Adrenal gland (tissue), 12 donors: ENCODE results near the gene NUP210. TPM values are rescaled to one million over a fixed set of nuclear protein-coding genes. Genes with fewer than 3 reads are reported as not detected.

Experiments
- DNase-seq, 7 donors: peaks; one replicate each; pipeline ENCODE4 v3.0.0-alpha.2; 2019 to 2020
- H3K27ac ChIP-seq, 5 donors: fragments of 200-600 bp; sonication (generic) in 4 of 5; 1 replicate in 3 of 5; 2 replicates in 2 of 5; pipeline versions ENCODE4 v1.5.1 to v1.8.0; 2016 to 2020; ENCODE audit warnings: mild to moderate bottlenecking in 1 of 5
- H3K27me3 ChIP-seq: fragments of 200-600 bp; 2 replicates; pipeline ENCODE4 v1.8.0; 2021
- H3K36me3 ChIP-seq, 2 donors: fragments of 200-600 bp; replicated peaks in 1 of 2; 1 replicate in 1 of 2; 2 replicates in 1 of 2; pipeline versions ENCODE4 v1.5.1 to v1.8.0; 2018 to 2022
- H3K4me1 ChIP-seq, 2 donors: fragments of 200-600 bp; replicated peaks in 1 of 2; 1 replicate in 1 of 2; 2 replicates in 1 of 2; pipeline versions ENCODE4 v1.5.1 to v1.8.0; 2018 to 2021
- H3K4me3 ChIP-seq, 4 donors: fragments of 200-600 bp; sonication (generic) in 3 of 4; one replicate each; pipeline ENCODE4 v1.5.1; 2016 to 2018
- H3K9me3 ChIP-seq, 3 donors: fragments of 200-600 bp; sonication (generic) in 1 of 3; replicated peaks in 1 of 3; 1 replicate in 2 of 3; 2 replicates in 1 of 3; pipeline versions ENCODE4 v1.5.1 to v1.8.0; 2016 to 2021
- POLR2A ChIP-seq, 2 donors: fragments of 450-650 bp; IDR thresholded peaks; one replicate each; pipeline ENCODE4 v1.6.1; 2017; ENCODE audit warnings: antibody characterized with exemption in 2 of 2, mild to moderate bottlenecking in 2 of 2, moderate library complexity in 1 of 2
- WGBS, 4 donors: extraction: QIAGEN DNeasy Blood & Tissue Kit in 2 of 4; methylation state at CpG; one replicate each; pipeline versions ENCODE4 v1.1.5 to v1.1.7; 2013 to 2017; 5-methylcytosine and 5-hydroxymethylcytosine counted together
- intact Hi-C, 2 donors: fragments of 100-400 bp; cut with DNase I; formaldehyde crosslinking; loops; one replicate each; pipeline versions ENCODE4 v1.14.1 to v1.15.0; 2022 to 2023
- polyA plus RNA-seq, 3 donors: library from polyadenylated mRNA; stranded (reverse); fragments of 200-250 nt in 2 of 3; fragments of 350-450 nt in 1 of 3; fragmentation: Illumina TruSeq in 1 of 3; extraction: RNeasy Lipid Tissue Mini Kit (QIAGEN cat#74804) in 1 of 3; gene quantifications; one replicate each; pipeline ENCODE4 v1.2.3, GENCODE V29; 2013 to 2014
- total RNA-seq, 9 donors: library from RNA; depleted of rRNA in 4 of 9; stranded (reverse); fragments of >200 nt in 4 of 9; fragments of 120-200 nt in 1 of 9; fragmentation: NEBNext Ultra II Directional in 1 of 9; extraction: Animal tissue kit (Norgen Biotek cat#: 25700) in 1 of 9; gene quantifications; one replicate each; pipeline versions ENCODE4 v1.1.0 to v1.2.4, GENCODE V29; 2013 to 2023
- TF ChIP-seq, protein P1 (sequence below), 6 experiments: fragments of 450-650 bp in 4 of 6; fragments of 200-600 bp in 2 of 6; sonication (generic) in 1 of 6; IDR thresholded peaks; 1 replicate in 5 of 6; 2 replicates in 1 of 6; pipeline versions ENCODE4 v1.5.1 to v1.8.0; 2016 to 2021; ENCODE audit warnings: antibody characterized with exemption in 6 of 6, mild to moderate bottlenecking in 2 of 6, moderate library complexity in 1 of 6
- donor health status: healthy with polysubstance abuse.
- donor health status: Bipolar disorder and iron deficiency.
- donor health status: DM: yes; HTN: yes; CAD: no.
- donor health status: DM: no; HTN: no; CAD: no.
- donor health status: DM: no; HTN: no; CAD: no.
- donor health status: DM: yes; HTN: yes; CAD: no.

Gene NUP210
- total and polyA plus RNA-seq, 12 donors, result 3.0 to 15.8 (median 8.6) TPM

- no peak overlapping the region for H3K4me3 ChIP-seq
- TF ChIP-seq, protein P1, sequence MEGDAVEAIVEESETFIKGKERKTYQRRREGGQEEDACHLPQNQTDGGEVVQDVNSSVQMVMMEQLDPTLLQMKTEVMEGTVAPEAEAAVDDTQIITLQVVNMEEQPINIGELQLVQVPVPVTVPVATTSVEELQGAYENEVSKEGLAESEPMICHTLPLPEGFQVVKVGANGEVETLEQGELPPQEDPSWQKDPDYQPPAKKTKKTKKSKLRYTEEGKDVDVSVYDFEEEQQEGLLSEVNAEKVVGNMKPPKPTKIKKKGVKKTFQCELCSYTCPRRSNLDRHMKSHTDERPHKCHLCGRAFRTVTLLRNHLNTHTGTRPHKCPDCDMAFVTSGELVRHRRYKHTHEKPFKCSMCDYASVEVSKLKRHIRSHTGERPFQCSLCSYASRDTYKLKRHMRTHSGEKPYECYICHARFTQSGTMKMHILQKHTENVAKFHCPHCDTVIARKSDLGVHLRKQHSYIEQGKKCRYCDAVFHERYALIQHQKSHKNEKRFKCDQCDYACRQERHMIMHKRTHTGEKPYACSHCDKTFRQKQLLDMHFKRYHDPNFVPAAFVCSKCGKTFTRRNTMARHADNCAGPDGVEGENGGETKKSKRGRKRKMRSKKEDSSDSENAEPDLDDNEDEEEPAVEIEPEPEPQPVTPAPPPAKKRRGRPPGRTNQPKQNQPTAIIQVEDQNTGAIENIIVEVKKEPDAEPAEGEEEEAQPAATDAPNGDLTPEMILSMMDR (IDR thresholded peaks at IDR 0.05), result no peak
- no peak for TF ChIP-seq POLR2A (IDR thresholded peaks at IDR 0.05)
- no peak for DNase-seq
- no peaks in the 10 kb centered on the region for H3K36me3 ChIP-seq
- H3K9me3 ChIP-seq, result no peaks in the 10 kb centered on the region
- no peaks in the 10 kb centered on the region for H3K27me3 ChIP-seq
- 91 to 97% (median 96%) methylated on average over 11 to 16 of the region's 16 CpGs for WGBS, 4 donors
- no peak overlapping the region for H3K27ac ChIP-seq
- no peaks in the 10 kb centered on the region for H3K4me1 ChIP-seq
- intact Hi-C loops, result no loop called here
Observed at GRCh38 chr3:13335503-13335902, 84.6 kb downstream of the NUP210 start.

DNA sequence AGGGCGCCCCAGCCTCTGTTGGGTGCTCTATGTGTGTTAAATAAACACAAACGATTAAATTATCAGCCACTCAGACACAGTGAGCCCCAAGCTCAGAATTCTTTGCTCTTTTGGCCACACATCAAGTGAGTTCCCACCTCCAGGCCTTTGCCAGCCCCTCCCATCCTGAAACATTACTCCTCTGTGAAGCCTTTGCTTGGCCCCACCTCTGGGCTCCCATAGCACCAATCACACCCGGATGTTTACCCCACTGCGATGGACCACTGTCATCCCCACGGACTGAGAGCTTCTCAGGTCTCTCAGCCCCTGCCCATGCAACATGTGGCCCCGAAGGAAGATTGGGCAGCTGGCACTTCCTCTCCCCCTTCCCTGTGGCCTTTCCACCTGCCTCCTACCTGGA, 85.1 kb downstream of the NUP210 start:
- no peaks in the 10 kb centered on the region for H3K9me3 ChIP-seq
- H3K27ac ChIP-seq, result no peak overlapping the region
- H3K27me3 ChIP-seq, result no peaks in the 10 kb centered on the region
- DNase-seq, result no peak
- WGBS, 4 donors, result 60 to 83% (median 77%) methylated on average over 5 to 6 of the region's 6 CpGs
- TF ChIP-seq, protein P1 (IDR thresholded peaks at IDR 0.05), result no peak
- no peak for TF ChIP-seq POLR2A (IDR thresholded peaks at IDR 0.05)
- no peaks in the 10 kb centered on the region for H3K36me3 ChIP-seq
- H3K4me1 ChIP-seq, result no peaks in the 10 kb centered on the region
- H3K4me3 ChIP-seq, result no peak overlapping the region
- intact Hi-C loops, result no loop called here

DNA sequence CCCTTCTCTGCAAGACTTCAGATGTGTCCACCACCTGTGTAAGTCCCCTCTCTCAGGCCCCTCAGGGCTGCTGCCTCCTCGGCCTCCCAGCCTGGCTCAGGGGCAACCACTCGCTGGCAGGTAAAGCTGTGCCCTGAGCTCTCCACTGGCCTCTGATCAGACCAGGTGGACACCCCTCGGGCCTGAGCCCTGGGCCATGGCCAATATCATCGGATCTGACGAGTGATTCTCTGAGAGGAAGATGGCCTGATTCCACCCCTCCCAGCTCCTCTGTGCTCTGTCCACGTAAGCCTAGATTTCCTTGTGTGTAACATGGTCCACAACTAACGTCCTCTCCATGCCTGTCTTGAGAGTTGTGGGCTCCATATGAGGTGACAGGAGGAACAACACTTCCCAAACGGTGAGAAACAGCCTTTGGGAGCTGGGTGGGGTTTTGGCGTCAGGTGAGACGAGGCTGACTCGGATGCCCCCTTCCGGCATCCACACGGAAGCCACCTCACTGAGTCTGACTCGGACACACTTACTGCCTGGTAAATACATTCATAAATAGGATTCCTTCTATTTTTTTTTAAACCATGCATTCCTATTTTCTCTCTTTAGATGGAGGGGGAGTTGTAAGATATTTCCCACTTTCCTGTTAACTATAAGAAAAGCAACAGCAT, 86.8 kb downstream of the NUP210 start:
- H3K27me3 ChIP-seq, result no peaks in the 10 kb centered on the region
- intact Hi-C loops, result no loop called here
- no peaks in the 10 kb centered on the region for H3K4me1 ChIP-seq
- H3K36me3 ChIP-seq, result no peaks in the 10 kb centered on the region
- no peak for DNase-seq
- no peaks in the 10 kb centered on the region for H3K9me3 ChIP-seq
- H3K4me3 ChIP-seq, result no peak overlapping the region
- H3K27ac ChIP-seq, result no peak overlapping the region
- TF ChIP-seq, protein P1 (IDR thresholded peaks at IDR 0.05), result no peak
- TF ChIP-seq POLR2A (IDR thresholded peaks at IDR 0.05), result no peak
- 87 to 97% (median 93%) methylated on average over 11 to 14 of the region's 14 CpGs for WGBS, 4 donors

DNA sequence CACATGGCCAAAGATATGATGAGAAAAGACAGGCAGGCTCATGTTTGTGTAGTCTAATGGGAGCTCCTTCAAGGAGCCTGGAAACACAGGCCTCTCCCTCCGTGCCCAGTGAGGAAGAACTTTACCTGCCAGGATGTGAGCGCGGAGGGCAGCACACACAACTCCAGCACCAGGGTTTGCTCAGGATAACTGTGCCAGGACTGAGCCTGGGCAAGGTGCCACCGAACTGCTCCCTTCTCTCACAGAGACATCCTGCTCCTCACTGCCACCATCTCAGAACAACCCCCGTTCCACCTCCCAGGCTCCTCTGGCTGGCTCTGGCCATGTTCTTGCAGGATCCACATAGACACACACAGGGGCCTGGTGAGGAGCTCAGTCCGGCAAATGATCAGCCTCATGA, 87.4 kb downstream of the NUP210 start:
- WGBS, 4 donors, result 86 to 96% (median 92%) methylated on average over 3 to 6 of the region's 6 CpGs
- Histone ChIP-seq H3K4me1 (no peaks in the 10 kb centered on the region), H3K9me3 (no peaks in the 10 kb centered on the region), H3K27ac (no peak overlapping the region), H3K36me3 (no peaks in the 10 kb centered on the region), H3K27me3 (no peaks in the 10 kb centered on the region), H3K4me3 (no peak overlapping the region)
- DNase-seq, result no peak
- intact Hi-C loops, result no loop called here
- TF ChIP-seq, protein P1 (IDR thresholded peaks at IDR 0.05), result no peak
- TF ChIP-seq POLR2A (IDR thresholded peaks at IDR 0.05), result no peak
